Breast epithelium (tissue), 3 donors: Measurements from ENCODE around the gene MBD5.

ENCODE experiments used
- CTCF ChIP-seq, 3 donors: fragments of 450-650 bp; IDR thresholded peaks; one replicate each; pipeline ENCODE4 v1.5.1; 2016 to 2017; ENCODE audit warnings: antibody characterized with exemption in 3 of 3, mild to moderate bottlenecking in 3 of 3, moderate library complexity in 3 of 3
- POLR2A ChIP-seq: fragments of 450-650 bp; IDR thresholded peaks from one replicate; pipeline ENCODE4 v1.6.1; 2016; ENCODE audit warnings: antibody characterized with exemption, mild to moderate bottlenecking, moderate library complexity
- POLR2AphosphoS5 ChIP-seq, 3 donors: sonication (generic); formaldehyde crosslinking; IDR thresholded peaks; one replicate each; pipeline ENCODE4 v1.6.1; 2017; ENCODE audit warnings: antibody characterized with exemption in 3 of 3

DNA sequence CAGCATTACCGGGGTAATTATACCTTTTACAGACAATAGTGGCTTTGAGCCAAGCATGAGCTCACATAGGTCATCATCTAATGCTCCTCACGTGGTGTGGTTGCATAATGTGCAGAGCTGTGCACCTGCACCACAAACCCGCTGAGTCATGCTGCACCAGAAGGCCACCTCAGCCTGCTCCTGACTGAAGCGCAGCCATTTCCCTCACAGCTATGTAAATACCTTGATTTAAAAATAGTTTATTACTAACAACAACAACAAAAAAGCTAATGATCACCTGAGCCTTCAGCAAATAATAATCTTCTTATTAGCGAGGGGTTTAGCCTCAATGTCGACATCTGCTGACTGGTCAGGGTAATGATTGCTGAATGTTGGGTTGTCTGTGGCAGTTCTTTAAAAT, 238.8 kb downstream of the MBD5 start:
- TF ChIP-seq CTCF (IDR thresholded peaks at IDR 0.05) = no peak
- no peak for TF ChIP-seq POLR2AphosphoS5 (IDR thresholded peaks at IDR 0.05)
- no peak for TF ChIP-seq POLR2A
